Measurements from ENCODE around the gene DERL2.

The DERL2 gene

DNA sequence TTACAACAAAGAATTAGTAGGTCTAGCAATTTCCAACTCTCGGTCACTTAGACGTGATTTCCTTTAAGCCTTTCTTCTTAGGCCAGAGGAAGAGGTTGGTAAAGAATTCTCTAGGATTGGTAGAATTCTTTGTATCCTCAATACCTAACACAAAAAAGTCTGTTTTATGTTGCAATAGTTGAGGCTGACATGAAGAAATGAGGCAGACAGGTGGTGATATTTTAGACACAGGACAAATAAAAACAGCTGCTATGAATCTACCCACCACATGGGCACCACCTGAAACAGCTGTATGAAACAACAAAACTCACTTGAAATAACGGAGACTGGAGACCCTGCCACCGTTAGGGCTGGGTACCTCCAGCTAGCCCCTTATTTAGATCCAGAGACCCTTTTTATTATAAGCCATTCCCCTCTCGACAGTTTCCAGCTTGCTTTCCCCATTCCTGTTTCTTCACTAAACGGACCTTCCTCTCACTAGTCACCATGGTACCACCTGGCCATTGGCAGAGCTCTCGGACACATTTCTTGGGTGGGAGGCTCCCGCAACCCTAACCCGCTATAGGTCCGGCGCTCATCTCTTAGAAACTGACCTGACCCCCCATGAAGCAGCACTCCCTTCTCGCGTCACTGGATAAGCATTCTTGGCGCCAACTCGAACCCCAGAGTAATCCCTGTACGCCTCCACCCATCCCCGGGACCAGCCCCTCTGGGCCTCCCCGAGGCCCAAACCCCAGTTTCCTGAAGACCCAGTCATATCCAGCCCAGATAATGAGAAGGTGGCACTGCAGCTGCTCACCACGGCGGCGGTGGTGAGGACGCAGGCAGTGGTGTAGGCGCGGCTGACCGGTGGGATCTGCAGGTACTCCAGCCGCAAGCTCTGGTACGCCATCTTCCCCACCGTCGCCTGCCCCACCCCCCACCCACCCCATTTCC is at the start of gene DERL2:
DERL2 (minus strand) TSS at position 909 of the 936 bp plus-strand sequence; CDS start at position 892, 17 bp downstream.
- no peak for DNase-seq (ENCODE audit: low spot score)

DNA sequence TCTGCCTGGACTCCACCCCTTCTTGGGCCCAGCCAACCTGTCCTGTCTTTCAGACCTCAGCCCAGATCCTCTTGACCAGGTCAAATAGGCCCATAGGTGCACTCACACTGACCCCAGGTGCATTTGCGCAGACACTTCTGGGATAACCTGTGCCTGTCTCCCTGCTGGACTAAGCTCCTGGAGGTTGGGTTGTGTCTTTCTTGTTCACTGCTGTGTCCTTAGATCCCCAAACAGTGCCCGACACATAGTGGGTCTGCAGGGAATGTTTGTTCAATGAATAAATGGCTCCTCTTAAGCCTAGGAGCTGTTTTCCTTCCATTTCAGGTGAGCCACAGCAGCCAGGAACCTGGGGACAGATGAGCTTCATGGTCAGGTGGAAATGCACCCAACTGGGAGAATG is 49.5 kb upstream of the DERL2 start:
- DNase-seq (ENCODE audit: low spot score), result no peak

DNA sequence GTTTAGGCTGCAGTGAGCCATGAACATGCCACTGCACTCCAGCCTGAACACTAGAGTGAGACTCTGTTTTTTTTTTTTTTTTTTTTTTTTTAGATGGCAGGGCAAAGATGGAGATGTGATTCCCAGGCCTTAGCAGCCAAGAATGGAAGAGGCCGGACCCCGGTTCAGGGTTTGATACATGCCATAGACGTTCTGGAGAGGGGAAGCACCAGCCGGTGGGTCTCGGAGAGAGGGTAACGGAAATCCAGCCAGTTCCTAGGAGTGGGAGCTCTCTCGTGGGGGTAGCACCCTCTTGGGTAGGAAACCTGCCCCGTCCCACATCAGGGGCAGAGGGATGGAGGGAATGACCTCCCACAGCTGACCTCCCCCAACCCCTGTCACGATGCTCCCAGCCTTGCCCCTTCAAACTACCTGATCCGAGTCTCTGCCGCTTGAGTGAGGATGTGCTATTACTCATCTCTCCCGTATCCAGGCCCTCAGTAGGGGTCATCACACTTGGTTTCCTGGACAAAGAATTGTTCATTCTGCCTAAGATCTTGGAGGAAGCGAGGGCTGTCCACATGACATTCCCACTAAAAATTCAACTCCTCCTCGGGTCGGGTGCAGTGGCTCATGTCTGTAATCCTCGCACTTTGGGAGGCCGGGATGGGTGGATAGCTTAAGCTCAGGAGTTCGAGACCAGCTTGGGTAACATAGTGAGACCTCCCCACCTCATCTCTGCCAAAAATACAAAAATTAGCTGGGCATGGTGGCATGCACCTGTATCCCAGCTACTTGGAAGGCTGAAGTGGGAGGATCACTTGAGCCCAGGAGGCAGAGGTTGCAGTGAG is 47.7 kb upstream of the DERL2 start:
- no peak for DNase-seq (ENCODE audit: low spot score)

DNA sequence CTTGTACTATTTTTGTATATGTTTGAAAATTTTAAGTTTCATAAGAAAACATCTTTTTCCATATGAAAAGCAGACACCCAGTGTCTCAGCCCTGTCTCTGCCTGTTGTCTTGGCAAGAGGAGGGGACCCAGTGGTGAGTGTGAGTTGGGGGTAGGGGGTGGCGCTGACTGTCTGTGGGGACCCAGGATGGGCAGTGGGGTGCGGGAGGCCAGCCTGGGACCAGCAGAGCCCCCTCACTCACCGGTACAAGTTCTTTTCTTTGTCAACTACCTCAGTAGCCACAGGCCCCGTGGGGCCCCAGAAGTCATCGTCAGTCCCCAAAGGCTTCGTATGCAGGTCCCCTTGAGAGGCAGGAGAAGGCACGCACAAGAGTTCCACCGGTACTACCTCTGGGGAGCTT is 46.6 kb upstream of the DERL2 start:
- no peak for DNase-seq (ENCODE audit: low spot score)

DNA sequence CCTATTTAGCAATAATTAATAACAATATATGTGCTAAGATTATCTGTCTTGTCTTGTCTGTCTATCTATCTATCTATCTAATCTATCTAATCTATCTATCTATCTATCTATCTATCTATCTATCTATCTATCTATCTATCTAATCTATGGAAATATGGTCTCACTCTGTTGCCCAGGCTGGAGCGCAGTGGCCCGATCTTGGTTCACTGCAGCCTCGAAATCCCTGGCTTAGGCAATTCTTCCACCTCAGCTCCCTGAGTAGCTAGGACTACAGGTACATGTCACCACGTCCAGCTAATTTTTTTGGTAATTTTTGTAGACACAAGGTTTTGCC is 45.1 kb upstream of the DERL2 start:
- DNase-seq (ENCODE audit: low spot score), result no peak

DNA sequence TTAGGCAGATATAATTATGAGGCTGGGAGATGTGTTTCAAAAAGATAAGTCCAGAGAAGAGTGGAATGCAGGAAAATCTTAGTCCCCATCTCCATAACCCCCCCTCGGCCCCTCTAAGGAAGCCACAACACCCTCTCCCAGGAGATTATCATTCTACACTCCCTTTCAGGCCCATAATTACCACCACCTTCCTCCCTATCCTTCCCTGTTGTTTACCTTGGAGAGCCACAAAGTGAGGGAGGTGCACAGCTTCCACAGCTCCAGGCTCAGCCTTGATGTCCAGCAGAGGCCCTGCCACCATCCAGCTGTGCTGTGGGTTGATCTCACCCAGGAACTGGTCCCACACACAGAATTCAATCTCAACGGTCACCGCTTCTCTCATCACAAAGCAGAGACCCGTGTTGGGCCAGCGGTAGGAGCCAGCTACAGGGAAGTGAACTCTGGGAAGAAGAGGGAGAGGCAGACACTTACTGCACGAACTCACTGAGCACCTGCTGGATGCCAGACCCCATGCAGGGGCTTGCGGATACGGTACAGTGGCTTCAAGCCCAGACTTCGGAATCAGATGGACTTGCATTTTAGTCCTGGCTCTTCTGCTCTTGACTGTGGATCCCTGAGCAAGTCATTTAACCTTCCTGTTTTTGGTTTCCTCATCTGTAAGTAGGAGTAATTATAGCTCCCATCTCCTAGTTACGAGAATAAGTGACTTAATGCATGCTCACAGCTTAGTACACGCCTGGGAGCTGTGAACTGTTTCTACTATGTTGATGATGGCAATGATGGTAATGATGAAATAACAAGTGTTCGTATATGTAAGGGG is 44.5 kb upstream of the DERL2 start:
- no peak for DNase-seq (ENCODE audit: low spot score)

DNA sequence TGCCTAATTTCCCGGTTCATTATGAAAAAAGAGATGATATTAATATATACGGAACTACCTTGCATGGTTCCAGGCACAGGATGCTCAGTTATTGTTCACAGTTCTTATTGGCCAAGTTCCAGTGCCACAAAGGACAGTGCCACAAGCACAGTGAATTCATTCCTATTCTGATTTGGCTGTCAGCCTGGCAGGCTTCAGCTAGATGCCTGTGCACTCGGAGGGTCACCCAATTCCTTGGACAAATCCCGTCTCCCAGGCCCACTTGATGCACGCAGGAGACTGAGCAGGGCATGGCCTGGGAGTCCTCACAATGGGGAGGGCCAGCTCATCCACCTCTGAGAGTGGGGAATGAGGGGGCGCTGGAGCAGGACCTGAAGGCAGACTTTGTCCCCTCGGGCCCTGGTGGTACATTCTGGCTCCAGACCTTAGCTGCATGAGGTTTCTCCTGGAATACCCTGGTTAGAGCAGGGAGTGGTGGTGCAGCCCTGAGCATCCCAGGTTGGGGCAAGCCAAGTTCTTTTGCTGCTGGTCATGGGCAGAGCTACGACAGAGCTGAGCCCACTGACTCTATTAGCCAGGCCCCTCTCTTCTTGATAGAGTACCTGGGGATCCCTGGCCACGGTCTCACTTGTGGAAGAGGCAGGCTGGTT is 41.7 kb upstream of the DERL2 start:
- DNase-seq (ENCODE audit: low spot score), result no peak

DNA sequence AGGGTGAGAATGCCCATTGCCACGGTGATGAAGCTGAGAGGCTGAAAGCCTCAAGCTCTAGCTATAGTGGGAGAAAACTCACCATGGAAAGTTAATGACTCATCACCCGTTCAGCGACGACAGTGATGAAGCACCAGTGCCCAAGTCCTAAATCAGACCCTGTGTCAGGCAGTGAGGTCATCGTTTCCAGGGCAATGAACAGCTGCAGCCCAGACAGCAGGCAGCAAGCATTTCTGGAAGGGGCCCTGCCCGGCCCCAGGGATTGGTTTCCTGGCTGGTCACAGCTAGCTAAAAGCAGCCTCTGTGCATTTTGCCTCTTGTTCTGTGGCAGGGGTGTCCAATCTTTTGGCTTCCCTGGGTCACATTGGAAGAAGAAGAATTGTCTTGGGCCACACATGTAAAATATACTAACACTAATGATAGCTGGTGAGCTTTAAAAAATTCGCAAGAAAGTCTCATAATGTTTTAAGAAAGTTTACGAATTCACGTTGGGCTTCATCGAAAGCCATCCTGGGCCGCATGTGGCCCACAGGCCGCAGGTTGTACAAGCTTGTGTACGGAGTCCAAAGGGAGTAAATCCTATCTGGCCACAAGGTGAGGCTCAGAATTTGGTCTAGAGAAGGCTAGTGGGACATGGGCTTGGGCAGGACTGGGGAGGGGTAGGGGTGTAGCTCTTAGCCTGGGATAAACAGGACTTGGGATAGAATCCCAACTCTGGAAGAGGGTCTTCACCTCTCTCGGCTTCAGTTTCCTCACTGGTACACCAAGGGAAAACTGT is 41.0 kb upstream of the DERL2 start:
- DNase-seq (ENCODE audit: low spot score), result peak; percentile 84

DNA sequence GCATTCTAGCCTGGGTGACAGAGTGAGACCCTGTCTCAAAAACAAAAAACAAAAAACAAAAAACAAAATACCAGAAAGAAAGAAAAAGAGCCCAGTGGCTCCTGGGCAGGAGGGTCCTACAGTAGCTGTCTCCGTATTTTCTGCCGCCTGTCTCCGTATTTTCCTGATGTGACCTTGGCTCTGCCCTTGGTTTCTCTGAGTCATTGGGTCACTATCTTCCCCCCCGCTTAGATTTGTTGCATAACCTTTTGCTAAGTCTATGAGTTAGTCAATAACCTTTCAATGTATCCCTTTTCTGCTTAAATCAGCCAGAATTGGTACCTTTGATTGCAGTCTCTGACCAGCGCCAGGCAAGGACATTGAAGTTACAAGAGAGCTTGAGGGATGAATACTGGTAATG is 37.3 kb upstream of the DERL2 start:
- DNase-seq (ENCODE audit: low spot score), result no peak

DNA sequence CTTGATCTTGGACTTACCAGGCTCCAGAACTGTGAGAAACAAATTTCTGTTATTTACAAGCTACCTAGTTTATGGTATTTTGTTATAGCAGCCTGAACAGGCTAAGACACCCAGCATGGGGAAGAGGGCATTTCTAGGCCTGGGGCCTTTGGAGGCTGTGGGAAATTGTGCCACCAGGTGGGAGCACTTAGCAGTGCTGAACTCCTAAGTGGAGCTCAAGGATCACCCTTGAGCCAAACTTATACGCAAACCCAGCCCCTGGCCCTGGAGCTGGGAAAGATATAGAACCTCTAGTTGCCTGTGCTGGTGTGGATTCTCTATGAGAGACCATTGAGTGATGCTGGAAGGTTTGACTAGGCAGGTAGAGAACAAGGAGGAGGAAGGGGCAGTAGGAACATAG is 36.5 kb upstream of the DERL2 start:
- DNase-seq (ENCODE audit: low spot score), result no peak

DNA sequence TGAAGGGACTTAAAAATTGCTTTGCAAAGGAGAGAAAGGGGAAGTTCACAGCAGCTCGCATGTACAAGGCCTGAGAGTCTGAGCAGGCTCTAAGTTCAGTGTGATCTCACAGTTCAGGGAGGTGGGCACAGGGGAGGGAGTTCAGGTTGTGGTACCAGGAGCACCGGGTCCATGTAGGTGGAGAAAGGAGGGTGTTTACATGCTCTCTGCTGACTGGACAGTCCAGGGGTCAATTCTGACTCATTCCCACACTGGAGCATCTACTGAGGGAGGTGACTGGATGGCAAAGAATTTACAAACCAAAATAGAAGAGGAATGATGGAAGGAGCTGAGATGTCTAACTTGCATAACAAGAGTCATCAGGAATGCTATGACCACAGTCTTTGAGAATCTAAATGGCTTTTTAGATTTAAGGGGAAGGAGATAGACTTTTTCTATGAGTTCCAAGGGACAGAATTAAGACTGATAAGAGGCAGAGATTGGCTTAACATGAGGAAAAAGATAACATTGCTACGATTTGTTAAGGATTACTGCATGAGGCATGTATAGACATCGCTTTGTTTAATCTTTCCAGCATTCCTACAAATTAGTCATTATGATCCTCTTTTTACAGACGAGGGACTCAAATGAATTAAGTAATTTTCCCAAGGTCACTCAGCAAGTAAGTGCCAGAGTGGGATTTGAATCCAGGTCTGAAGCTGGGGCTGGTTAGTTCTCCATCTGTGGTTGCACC is 30.2 kb upstream of the DERL2 start:
- DNase-seq (ENCODE audit: low spot score), result no peak

DNA sequence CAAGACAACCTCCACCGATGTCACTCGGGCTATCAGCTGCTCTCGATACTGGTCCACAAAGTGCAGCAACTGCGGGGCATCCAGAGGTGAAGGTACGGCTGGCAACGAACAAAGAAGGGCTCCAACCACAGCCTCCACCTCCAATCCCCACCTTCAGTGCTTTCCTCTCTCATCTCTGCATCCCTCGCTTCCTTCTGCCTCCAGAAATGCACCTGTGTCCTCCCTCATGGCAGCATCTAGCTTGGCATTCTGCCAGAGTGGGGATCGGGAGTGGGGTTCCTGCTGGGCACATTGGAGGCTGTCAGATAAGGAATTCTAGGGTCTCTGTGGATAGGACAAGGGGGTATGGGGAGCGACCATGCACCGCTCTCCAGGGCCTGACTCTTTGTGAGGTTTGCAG is 29.0 kb upstream of the DERL2 start:
- DNase-seq (ENCODE audit: low spot score), result no peak

DNA sequence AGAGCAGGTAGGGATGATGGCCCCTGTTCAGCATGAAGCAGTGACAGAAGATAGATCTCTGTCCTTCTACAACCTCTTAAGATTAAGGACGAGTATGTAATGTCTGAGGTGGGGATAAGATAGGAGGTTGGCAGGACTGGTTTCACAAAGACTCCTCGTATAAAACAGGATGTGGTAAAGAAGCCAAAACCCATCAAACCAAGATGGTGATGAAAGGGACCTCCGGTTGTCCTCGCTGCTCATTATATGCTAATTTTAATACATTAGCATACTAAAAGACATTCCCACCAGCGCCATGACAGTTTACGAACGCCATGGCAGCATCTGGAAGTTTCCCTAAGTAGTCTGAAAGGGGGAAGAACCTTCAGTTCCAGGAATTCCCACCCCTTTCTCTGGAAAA is 27.6 kb upstream of the DERL2 start:
- no peak for DNase-seq (ENCODE audit: low spot score)

DNA sequence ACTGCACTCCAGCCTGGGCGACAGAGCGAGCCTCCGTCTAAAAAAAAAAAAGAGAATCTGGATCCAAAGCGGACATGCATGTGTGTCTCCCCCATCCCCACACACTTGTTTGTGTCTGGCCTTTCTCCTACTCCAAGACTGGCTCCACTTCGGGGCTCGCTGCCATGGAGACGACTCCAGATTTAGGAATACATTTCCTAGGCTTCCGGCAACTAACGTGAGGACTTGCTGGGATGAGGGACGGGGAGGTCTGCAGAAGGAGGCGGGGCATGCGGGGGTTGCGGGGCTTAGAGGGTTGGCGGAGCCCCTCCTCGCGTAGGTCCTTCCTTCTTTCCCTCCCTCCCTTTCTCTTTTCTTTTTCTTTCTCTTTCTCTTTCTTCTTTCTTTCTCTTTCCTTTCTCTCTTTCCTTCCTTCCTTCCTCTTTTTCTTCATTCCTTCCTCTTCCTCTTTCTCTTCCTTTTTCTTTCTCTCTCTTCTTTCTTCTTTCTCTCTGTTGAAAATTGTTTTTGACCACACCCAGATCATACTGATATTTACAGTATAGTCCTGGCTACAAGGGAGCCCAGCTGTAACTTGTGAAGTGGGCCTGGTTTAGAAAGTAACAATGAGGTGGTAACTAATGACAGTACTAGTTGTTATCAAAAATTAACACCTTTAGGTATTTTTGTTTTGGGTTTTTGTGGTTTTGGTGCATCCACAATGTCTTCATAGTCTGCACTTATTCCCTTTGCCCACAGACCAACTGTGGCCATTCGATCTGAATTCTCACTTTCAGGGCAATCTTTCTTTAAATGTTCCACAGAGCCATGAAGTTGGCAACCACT is 25.6 kb upstream of the DERL2 start:
- DNase-seq (ENCODE audit: low spot score), result no peak

DNA sequence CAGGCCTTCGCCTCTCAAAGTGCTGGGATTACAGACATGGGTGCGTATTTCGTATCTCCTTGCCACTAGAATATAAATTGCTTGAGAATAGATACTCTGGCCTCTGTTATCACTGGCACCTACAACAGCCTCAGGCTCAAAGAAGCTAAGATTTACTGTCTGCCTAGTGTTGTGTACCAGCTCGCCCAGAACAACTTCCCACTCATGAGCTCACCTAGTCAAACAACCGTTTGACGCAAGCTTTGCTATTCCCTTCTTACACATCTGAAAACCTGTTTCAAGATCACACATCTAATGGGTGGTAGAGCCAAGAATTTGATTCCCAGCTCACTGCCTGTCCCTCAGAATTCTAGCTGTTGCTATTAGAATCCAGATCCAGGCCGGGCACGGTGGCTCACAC is 24.8 kb upstream of the DERL2 start:
- DNase-seq (ENCODE audit: low spot score), result no peak

DNA sequence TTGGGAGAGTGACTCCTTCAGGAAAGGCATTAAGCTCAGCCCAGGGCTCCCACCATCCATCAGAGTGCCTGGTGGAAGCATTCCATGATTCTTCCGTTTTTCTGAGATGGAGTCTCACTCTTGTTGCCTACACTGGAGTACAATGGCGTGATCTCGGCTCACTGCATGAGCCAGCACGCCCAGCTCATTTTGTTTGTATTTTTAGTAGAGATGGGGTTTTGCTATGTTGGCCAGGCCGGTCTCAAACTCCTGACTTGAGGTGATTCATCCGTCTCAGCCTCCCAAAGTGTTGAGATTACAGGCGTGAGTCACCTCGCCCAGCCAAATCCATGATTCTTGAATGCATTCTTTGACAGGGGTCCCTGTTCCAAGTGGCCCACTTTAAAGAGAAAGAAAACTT is 23.5 kb upstream of the DERL2 start:
- no peak for DNase-seq (ENCODE audit: low spot score)

DNA sequence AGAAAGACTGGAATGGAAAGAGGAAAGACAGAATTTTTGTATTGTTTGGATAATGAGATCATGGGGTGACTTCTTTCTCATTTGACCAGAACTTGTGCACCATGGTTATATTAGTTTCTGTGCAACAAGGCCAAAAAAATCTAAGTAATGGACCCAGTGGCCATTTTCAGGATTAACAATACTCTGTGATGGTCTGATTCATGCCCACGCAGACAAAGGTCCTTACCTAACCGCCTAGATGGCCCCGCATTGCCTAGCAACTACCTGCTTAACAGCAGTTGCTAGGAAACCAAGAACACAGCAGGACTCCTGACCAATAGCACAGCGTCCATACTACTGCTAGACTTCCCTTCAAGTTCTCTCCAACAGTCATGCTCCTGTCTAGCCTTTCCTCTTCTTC is 22.8 kb upstream of the DERL2 start:
- DNase-seq (ENCODE audit: low spot score), result no peak

DNA sequence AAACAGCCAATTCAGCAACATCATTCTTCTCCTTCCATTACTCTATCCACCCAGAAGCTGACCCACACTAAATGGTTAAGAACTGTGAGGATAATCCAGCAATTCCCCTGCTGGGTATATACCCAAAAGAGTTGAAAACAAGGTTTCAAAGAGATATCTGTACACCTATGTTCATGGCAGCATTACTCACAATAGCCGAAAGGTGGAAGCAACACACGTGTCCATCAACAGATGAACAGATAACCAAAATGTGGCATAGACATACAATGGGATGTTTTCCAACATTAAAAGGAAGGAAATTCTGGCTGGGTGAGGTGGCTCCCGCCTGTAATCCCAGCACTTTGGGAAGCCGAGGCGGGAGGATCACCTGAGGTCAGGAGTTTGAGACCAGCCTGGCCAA is 20.3 kb upstream of the DERL2 start:
- no peak for DNase-seq (ENCODE audit: low spot score)

DNA sequence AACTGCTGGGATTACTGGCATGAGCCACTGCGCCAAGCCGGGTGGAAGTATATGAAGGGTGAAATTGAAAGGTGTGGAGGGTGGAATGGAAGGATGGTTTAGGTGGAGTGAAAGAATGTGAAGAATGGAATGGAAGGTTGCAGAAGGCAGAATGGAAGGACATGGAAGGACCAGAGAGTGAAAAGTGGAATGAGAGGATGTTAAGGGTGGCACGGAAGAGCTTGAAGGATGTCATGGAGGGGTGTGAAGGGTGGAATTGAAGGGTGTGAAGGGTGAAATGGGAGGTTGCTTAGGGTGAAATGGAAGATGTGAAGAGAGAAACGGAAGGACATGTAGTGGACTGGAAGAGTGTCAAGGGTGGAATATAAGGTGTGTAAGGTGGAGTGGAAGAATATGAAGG is 16.6 kb upstream of the DERL2 start:
- DNase-seq (ENCODE audit: low spot score), result no peak

DNA sequence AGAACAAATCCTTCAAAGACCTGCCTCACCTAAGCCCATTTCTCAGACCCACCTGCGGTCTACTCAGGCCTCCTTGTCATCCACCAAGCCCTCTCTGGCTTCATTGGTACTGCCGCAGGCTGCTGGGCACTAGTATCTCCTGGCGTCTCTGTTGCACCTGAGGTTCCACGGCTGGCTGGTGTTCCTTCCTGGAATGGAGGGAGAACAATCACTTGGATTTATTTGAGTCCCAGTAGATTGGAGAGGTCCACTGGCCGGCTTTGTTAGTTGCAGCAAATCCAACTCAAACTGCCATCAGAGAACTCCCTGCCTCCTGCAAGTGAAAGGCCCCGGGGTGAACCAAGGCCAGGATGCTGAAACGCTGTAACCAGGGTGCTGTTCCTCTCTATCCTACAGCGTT is 15.7 kb upstream of the DERL2 start:
- DNase-seq (ENCODE audit: low spot score), result no peak

Data from Ammon's horn (tissue), 1 donor.